ENCODE data around the gene HSD11B1L.

HSD11B1L gene, protein sequence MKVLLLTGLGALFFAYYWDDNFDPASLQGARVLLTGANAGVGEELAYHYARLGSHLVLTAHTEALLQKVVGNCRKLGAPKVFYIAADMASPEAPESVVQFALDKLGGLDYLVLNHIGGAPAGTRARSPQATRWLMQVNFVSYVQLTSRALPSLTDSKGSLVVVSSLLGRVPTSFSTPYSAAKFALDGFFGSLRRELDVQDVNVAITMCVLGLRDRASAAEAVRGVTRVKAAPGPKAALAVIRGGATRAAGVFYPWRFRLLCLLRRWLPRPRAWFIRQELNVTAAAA

DNA sequence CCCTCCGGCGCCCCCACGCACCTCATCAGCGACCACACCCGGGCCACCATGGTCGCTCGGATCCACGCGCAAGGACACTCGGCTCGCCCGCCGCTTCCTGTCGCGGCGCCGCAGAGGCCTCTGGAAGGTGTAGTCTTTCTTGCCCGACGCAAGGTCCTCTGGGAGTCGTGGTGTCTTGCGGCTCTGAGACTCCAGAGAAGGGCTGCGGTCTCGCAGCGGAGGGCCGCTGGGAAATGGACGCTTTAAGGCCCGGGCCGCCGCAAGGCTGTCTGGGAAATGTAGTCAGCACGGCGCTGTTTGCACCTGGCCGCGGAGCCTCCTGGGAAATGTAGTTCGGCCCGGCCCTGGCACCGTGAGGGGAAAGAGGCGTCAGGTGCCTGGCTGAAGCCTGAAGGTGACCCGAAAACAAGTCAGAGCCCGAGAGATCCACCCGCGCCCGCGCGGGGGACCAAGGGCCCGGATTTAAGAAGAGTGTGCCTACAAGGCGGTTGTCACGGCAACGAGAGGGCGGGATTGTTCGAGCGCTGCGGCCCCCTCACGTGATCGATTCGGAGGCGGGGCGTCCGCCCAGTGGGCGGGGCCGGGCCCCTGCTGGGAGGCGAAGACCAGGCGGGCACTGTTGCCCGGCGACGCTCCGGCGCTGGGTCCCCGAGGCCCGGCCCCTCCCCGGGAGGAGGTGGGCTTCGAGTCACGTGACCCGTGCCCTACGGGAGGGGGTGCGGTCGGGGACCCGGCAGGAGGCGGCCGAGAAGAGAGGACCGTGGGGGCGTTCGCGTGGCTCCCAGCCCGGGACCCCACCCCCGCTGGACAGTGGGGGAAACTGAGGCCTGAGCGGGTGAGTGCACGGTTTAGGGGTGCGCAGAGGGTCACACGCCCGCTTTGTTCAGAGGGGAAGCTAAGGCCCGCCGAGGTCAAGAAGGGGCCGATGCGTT, at the start of gene HSD11B1L, which contains the start of gene MICOS13:
TSS of gene HSD11B1L (plus strand) at position 591 of the 932 bp plus-strand sequence. CDS start 3,806 bp downstream, outside the sequence.
TSS of gene MICOS13 (minus strand) at position 80 of the 932 bp plus-strand sequence. CDS start at position 50, 30 bp downstream.
- peak within 1 kb of the TSS; percentile 85 for H3K4me3 ChIP-seq (replicated peaks; ENCODE audit: low read depth, low read length)
- peaks cover 4% of the 10 kb centered on the region for H3K36me3 ChIP-seq (ENCODE audit: control insufficient read depth, insufficient read depth, low read length)
- H3K27me3 ChIP-seq (replicated peaks; ENCODE audit: control insufficient read depth, insufficient read depth, low read length): no peaks in the 10 kb centered on the region
- TF ChIP-seq, protein P1, sequence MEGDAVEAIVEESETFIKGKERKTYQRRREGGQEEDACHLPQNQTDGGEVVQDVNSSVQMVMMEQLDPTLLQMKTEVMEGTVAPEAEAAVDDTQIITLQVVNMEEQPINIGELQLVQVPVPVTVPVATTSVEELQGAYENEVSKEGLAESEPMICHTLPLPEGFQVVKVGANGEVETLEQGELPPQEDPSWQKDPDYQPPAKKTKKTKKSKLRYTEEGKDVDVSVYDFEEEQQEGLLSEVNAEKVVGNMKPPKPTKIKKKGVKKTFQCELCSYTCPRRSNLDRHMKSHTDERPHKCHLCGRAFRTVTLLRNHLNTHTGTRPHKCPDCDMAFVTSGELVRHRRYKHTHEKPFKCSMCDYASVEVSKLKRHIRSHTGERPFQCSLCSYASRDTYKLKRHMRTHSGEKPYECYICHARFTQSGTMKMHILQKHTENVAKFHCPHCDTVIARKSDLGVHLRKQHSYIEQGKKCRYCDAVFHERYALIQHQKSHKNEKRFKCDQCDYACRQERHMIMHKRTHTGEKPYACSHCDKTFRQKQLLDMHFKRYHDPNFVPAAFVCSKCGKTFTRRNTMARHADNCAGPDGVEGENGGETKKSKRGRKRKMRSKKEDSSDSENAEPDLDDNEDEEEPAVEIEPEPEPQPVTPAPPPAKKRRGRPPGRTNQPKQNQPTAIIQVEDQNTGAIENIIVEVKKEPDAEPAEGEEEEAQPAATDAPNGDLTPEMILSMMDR (IDR thresholded peaks at IDR 0.05; ENCODE audit: insufficient read depth, low read length, poor library complexity, severe bottlenecking): no peak
- peak; percentile 97 for DNase-seq (ENCODE audit: extremely low read depth, insufficient read length)

DNA sequence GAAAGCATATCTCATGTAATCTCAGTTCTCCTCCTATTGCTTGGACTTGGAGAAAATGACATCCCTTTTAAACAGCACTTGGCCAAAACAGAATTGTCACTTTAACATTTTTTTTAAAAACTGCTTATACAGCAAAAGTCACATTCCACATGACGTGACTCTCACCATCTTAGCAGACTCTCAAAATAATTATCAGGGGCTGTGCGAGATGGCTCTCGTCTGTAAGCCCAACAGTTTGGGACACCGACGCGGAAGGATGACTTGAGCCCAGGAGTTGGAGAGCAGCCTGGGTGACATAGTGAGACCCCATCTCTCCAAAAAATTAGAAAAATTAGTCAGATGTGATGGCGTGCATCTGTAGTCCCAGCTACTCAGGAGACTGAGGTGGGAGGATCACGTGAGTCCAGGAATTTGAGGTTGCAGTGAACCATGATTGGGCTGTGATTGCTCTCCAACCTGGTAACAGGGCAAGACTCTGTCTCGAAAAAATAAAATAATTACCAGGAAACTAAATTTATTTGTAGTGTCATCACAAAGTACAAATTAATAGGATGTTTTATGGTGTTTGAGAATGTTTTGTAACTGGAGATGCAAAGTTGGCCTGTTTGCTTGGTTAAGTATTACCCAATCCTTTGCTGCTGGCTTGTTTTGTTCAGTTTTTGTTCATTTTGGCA, 49.1 kb upstream of the HSD11B1L start:
- Histone ChIP-seq H3K27me3 (replicated peaks; ENCODE audit: control insufficient read depth, insufficient read depth, low read length) (no peaks in the 10 kb centered on the region), H3K4me3 (replicated peaks; ENCODE audit: low read depth, low read length) (no peak overlapping the region), H3K36me3 (ENCODE audit: control insufficient read depth, insufficient read depth, low read length) (peaks cover 17% of the 10 kb centered on the region)
- TF ChIP-seq, protein P1 (IDR thresholded peaks at IDR 0.05; ENCODE audit: insufficient read depth, low read length, poor library complexity, severe bottlenecking): no peak
- no peak for DNase-seq (ENCODE audit: extremely low read depth, insufficient read length)

DNA sequence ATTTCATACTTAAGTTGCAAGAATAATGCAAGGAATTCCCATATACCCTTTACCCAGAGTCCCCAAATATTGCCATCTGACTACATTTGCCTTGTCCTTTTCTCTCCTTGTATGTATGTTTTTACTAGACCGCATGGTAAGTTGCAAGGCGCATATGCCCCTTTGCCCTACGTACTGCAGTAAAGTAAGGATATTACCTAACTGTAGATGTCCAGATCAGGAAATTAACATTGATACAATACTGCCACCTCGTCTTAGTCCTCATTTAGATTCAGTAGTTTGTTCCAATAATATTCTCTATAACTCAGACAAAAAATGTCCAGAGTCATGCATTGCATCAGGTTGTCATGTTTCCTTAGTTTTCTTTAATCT, 48.6 kb upstream of the HSD11B1L start:
- DNase-seq (ENCODE audit: extremely low read depth, insufficient read length): no peak
- Histone ChIP-seq H3K4me3 (replicated peaks; ENCODE audit: low read depth, low read length) (no peak overlapping the region), H3K27me3 (replicated peaks; ENCODE audit: control insufficient read depth, insufficient read depth, low read length) (no peaks in the 10 kb centered on the region), H3K36me3 (ENCODE audit: control insufficient read depth, insufficient read depth, low read length) (peaks cover 13% of the 10 kb centered on the region)
- TF ChIP-seq, protein P1 (IDR thresholded peaks at IDR 0.05; ENCODE audit: insufficient read depth, low read length, poor library complexity, severe bottlenecking): no peak

DNA sequence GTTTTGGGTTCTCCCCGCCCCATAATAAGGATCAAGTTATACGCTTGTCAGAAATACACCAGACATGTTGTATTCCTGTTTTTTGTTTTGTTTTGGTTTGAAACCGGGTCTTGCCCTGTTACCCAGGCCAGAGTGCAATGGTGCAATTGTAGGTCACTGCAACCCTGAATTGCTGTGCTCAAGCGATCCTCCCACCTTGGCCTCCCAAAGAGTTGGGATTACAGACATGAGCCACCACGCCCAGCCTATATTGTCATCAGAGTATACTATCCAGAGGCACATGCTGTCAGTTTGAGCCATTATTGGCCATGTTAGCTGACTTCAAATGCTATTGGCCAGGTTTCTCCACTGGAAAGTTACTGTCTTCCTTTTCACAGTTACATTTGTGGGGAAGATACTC, 48.2 kb upstream of the HSD11B1L start:
- TF ChIP-seq, protein P1 (IDR thresholded peaks at IDR 0.05; ENCODE audit: insufficient read depth, low read length, poor library complexity, severe bottlenecking): no peak
- peaks cover 8% of the 10 kb centered on the region for H3K36me3 ChIP-seq (ENCODE audit: control insufficient read depth, insufficient read depth, low read length)
- H3K27me3 ChIP-seq (replicated peaks; ENCODE audit: control insufficient read depth, insufficient read depth, low read length): no peaks in the 10 kb centered on the region
- no peak for DNase-seq (ENCODE audit: extremely low read depth, insufficient read length)
- H3K4me3 ChIP-seq (replicated peaks; ENCODE audit: low read depth, low read length): no peak overlapping the region

DNA sequence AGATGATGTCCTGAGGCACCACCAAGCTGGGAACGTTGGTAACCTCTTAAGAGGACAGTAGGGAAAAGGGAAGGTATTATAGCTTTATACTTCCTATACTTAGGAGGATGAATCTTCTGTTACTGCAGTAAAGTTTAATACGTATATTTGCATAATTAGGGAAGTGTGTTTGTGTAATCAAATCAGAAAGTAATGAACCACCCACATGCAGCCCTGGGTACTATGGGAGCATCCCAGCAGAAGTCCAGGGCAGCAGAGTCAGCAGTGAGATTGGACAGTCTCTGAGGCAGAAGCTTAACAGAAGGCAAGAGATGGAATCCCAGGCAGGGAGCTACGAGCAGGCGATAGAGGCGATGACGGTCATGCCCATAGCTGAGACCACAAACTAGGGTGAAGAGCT, 45.4 kb upstream of the HSD11B1L start:
- H3K36me3 ChIP-seq (ENCODE audit: control insufficient read depth, insufficient read depth, low read length): peaks cover 7% of the 10 kb centered on the region
- TF ChIP-seq, protein P1 (IDR thresholded peaks at IDR 0.05; ENCODE audit: insufficient read depth, low read length, poor library complexity, severe bottlenecking): no peak
- no peak for DNase-seq (ENCODE audit: extremely low read depth, insufficient read length)
- no peaks in the 10 kb centered on the region for H3K27me3 ChIP-seq (replicated peaks; ENCODE audit: control insufficient read depth, insufficient read depth, low read length)
- H3K4me3 ChIP-seq (replicated peaks; ENCODE audit: low read depth, low read length): no peak overlapping the region

All from GM06990 (cell line).